H1 (cell line): Measurements from ENCODE around the gene C1GALT1. TPM values are rescaled to one million over a fixed set of nuclear protein-coding genes. Genes with fewer than 3 reads are reported as not detected.
"Not testable (repeated sequence)": the region's sequence is repeated elsewhere in the genome, so short reads cannot be mapped to it uniquely, and the experiment has no call there.

Experiments used
- CTCF ChIA-PET: fragments of 300-600 bp; sonication (Branson Sonifier 250); formaldehyde crosslinking; loops from one replicate; lab custom pipeline; 2021; ENCODE audit not compliant: partially characterized antibody; lab: Charles Lee
- POLR2A ChIA-PET: fragments of 300-600 bp; sonication (Branson Sonifier 250); formaldehyde crosslinking; loops from one replicate; lab custom pipeline; 2021; ENCODE audit warnings: inconsistent platforms; ENCODE audit not compliant: partially characterized antibody; lab: Charles Lee
- DNase-seq, 2 experiments: peaks; one replicate each; pipeline versions ENCODE4 v3.0.0 to v3.0.0-alpha.2; 2010 to 2022; ENCODE audit warnings: low spot score in 2 of 2, low read depth in 1 of 2, mixed read lengths in 1 of 2
- FAIRE-seq: peaks from 2 replicates; lab custom pipeline; 2011; peaks lifted over from hg19 to GRCh38; lab: Jason Lieb, UNC
- H2AFZ ChIP-seq: 2 replicates; pipeline ENCODE4 v1.8.1; 2012; ENCODE audit warnings: low read length, inconsistent platforms
- H2AK5ac ChIP-seq: 2 replicates; pipeline ENCODE4 v1.6.1; 2013; ENCODE audit warnings: low read depth, low read length
- H2BK120ac ChIP-seq: replicated peaks from 2 replicates; pipeline ENCODE3; 2013; ENCODE audit warnings: low read depth, low read length, inconsistent platforms
- H2BK12ac ChIP-seq: 2 replicates; pipeline ENCODE4 v1.6.1; 2013; ENCODE audit warnings: low read depth, low read length
- H2BK15ac ChIP-seq: 2 replicates; pipeline ENCODE4 v1.6.1; 2013; ENCODE audit warnings: low read length
- H2BK20ac ChIP-seq: 2 replicates; pipeline ENCODE4 v1.6.1; 2013; ENCODE audit warnings: low read length
- H2BK5ac ChIP-seq: 2 replicates; pipeline ENCODE4 v1.6.1; 2013; ENCODE audit warnings: low read depth, low read length
- H3K14ac ChIP-seq: 2 replicates; pipeline ENCODE4 v1.6.1; 2013; ENCODE audit warnings: inconsistent platforms; ENCODE audit not compliant: insufficient read length
- H3K18ac ChIP-seq: 2 replicates; pipeline ENCODE4 v1.6.1; 2013; ENCODE audit warnings: low read length; ENCODE audit errors: extremely low read depth
- H3K23ac ChIP-seq: 2 replicates; pipeline ENCODE4 v1.6.1; 2013; ENCODE audit warnings: inconsistent platforms; ENCODE audit not compliant: insufficient read length
- H3K23me2 ChIP-seq: 2 replicates; pipeline ENCODE4 v1.6.1; 2013; ENCODE audit warnings: low read depth, low read length
- H3K27ac ChIP-seq: 2 replicates; pipeline ENCODE4 v1.6.1; 2011; ENCODE audit warnings: low read depth, low read length, inconsistent platforms
- H3K27me3 ChIP-seq, 4 experiments: replicated peaks in 1 of 4; 1 replicate in 1 of 4; 2 replicates in 3 of 4; pipeline versions ENCODE4 v1.6.1 to v1.8.1; 2011 to 2013; ENCODE audit warnings: low read length in 3 of 4, mild to moderate bottlenecking in 3 of 4, inconsistent platforms in 2 of 4, mixed read lengths in 2 of 4, moderate library complexity in 1 of 4; ENCODE audit not compliant: control insufficient read depth in 3 of 4, insufficient read depth in 3 of 4; ENCODE audit errors: extremely low read depth in 1 of 4
- H3K36me3 ChIP-seq, 4 experiments: 2 replicates each; pipeline versions ENCODE4 v1.6.1 to v1.8.1; 2011 to 2013; ENCODE audit warnings: mild to moderate bottlenecking in 4 of 4, low read length in 3 of 4, moderate library complexity in 2 of 4, control low read depth in 1 of 4, inconsistent platforms in 1 of 4; ENCODE audit not compliant: insufficient read depth in 4 of 4, control insufficient read depth in 2 of 4
- H3K4ac ChIP-seq: replicated peaks from 2 replicates; pipeline ENCODE3; 2013; ENCODE audit warnings: low read length, low read depth, mixed read lengths, inconsistent platforms; ENCODE audit not compliant: insufficient read length
- H3K4me1 ChIP-seq, 4 experiments: replicated peaks in 1 of 4; 1 replicate in 1 of 4; 2 replicates in 3 of 4; pipeline versions ENCODE4 v1.6.1 to v1.8.1; 2011 to 2013; ENCODE audit warnings: low read length in 3 of 4, inconsistent platforms in 2 of 4, mixed read lengths in 1 of 4; ENCODE audit not compliant: insufficient read depth in 4 of 4, control insufficient read depth in 3 of 4
- H3K4me2 ChIP-seq, 2 experiments: 2 replicates each; pipeline versions ENCODE4 v1.6.1 to v1.8.1; 2011 to 2013; ENCODE audit warnings: low read depth in 2 of 2, low read length in 2 of 2, control low read depth in 1 of 2, inconsistent platforms in 1 of 2, mild to moderate bottlenecking in 1 of 2; ENCODE audit not compliant: insufficient read depth in 1 of 2
- H3K4me3 ChIP-seq, 4 experiments: fragments of 200-600, 300-600 bp in 1 of 4; sonication (generic), shearing (Covaris generic), sonication (Bioruptor Twin) in 1 of 4; 2 replicates each; pipeline versions ENCODE4 v1.5.1 to v1.8.1; 2011 to 2016; ENCODE audit warnings: low read length in 4 of 4, low read depth in 3 of 4, control low read depth in 2 of 4, inconsistent platforms in 2 of 4, mild to moderate bottlenecking in 2 of 4, mixed read lengths in 1 of 4, moderate library complexity in 1 of 4; ENCODE audit not compliant: insufficient read depth in 2 of 4; ENCODE audit errors: extremely low read depth in 1 of 4
- H3K56ac ChIP-seq: replicated peaks from 2 replicates; pipeline ENCODE3; 2013; ENCODE audit warnings: low read depth, mild to moderate bottlenecking, mixed read lengths, low read length, inconsistent platforms; ENCODE audit not compliant: insufficient read length
- H3K79me1 ChIP-seq: 2 replicates; pipeline ENCODE4 v1.6.1; 2013; ENCODE audit warnings: low read depth, low read length, control low read depth
- H3K79me2 ChIP-seq, 2 experiments: 2 replicates each; pipeline versions ENCODE4 v1.6.1 to v1.8.1; 2012 to 2013; ENCODE audit warnings: low read length in 2 of 2, mild to moderate bottlenecking in 2 of 2, inconsistent platforms in 1 of 2; ENCODE audit not compliant: insufficient read depth in 2 of 2, control insufficient read depth in 1 of 2
- H3K9ac ChIP-seq, 4 experiments: replicated peaks in 1 of 4; 1 replicate in 1 of 4; 2 replicates in 3 of 4; pipeline versions ENCODE4 v1.6.1 to v1.8.1; 2011 to 2013; ENCODE audit warnings: low read depth in 3 of 4, low read length in 3 of 4, control low read depth in 2 of 4, mild to moderate bottlenecking in 2 of 4, moderate library complexity in 2 of 4, inconsistent platforms in 1 of 4; ENCODE audit errors: extremely low read depth in 1 of 4
- H3K9me3 ChIP-seq, 2 experiments: 2 replicates each; pipeline versions ENCODE4 v1.6.1 to v1.8.1; 2012 to 2013; ENCODE audit warnings: mild to moderate bottlenecking in 2 of 2, moderate library complexity in 2 of 2, control low read depth in 1 of 2, inconsistent platforms in 1 of 2, low read depth in 1 of 2, low read length in 1 of 2, mixed read lengths in 1 of 2; ENCODE audit not compliant: insufficient read depth in 2 of 2
- H4K20me1 ChIP-seq, 2 experiments: replicated peaks in 1 of 2; 2 replicates each; pipeline versions ENCODE3 to v1.8.1; 2011 to 2013; ENCODE audit warnings: inconsistent platforms in 2 of 2, low read length in 2 of 2, mild to moderate bottlenecking in 1 of 2; ENCODE audit not compliant: insufficient read depth in 2 of 2, control insufficient read depth in 1 of 2
- H4K5ac ChIP-seq: 2 replicates; pipeline ENCODE4 v1.6.1; 2013; ENCODE audit warnings: low read length, low read depth, mixed read lengths, inconsistent platforms; ENCODE audit not compliant: insufficient read length
- H4K8ac ChIP-seq: 2 replicates; pipeline ENCODE4 v1.8.0; 2013; ENCODE audit warnings: mild to moderate bottlenecking, moderate library complexity, low read length, inconsistent platforms; ENCODE audit not compliant: insufficient read depth; ENCODE audit errors: extremely low read depth
- H4K91ac ChIP-seq: replicated peaks from 2 replicates; pipeline ENCODE3; 2013; ENCODE audit warnings: low read length, mixed read lengths, inconsistent platforms; ENCODE audit not compliant: insufficient read length
- WGBS, 2 experiments: shearing (Covaris generic) in 1 of 2; methylation state at CpG; one replicate each; pipeline versions ENCODE4 v1.1.6 to v1.1.7; 2013 to 2015; ENCODE audit warnings: low lambda C conversion rate in 2 of 2, mixed read lengths in 2 of 2, inconsistent platforms in 1 of 2, low coverage in 1 of 2, missing lambda C conversion rate in 1 of 2; ENCODE audit not compliant: insufficient replicate concordance in 2 of 2, insufficient coverage in 1 of 2, insufficient read length in 1 of 2; ENCODE audit errors: extremely low coverage in 1 of 2, missing lambda C conversion rate in 1 of 2; 5-methylcytosine and 5-hydroxymethylcytosine counted together
- polyA plus RNA-seq, 7 experiments: library from polyadenylated mRNA; depleted of rRNA in 3 of 7; stranded (reverse) in 5 of 7; unstranded in 2 of 7; fragments of >200 nt in 5 of 7; fragments of 200-250 nt in 2 of 7; gene quantifications; 1 replicate in 5 of 7; 2 replicates in 1 of 7; 4 replicates in 1 of 7; pipeline versions ENCODE4 v1.2.1 to v1.2.3, GENCODE V29; 2011 to 2013; ENCODE audit warnings: missing spikeins in 2 of 7, mixed read lengths in 2 of 7
- total RNA-seq: library from RNA; stranded (reverse); fragmentation: NEBNext Ultra II Directional; extraction: Animal tissue kit (Norgen Biotek cat#: 25700); gene quantifications from 2 replicates; pipeline ENCODE4 v1.2.1, GENCODE V29; 2021

Gene C1GALT1
- total and polyA plus RNA-seq, 2 of the 8 experiments (the other 6 are each of a cell fraction or from before 2014, with no cell fraction given): 18.7 to 94.2 TPM

DNA sequence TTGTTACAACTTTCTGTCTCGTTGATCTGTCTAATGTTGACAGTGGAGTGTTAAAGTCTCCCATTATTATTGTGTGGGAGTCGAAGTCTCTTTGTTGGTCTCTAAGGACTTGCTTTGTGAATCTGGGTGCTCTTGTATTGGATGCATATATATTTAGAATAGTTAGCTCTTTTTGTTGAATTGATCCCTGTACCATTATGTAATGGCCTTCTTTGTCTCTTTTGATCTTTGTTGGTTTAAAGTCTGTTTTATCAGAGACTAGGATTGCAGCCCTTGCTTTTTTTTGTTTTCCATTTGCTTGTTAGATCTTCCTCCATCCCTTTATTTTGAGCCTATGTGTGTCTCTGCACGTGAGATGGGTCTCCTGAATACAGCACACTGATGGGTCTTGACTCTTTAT lies 17.2 kb downstream of the C1GALT1 start:
- H4K20me1 ChIP-seq, H3K79me1 ChIP-seq, H3K9ac ChIP-seq, H3K27ac ChIP-seq, H3K23me2 ChIP-seq, H2AK5ac ChIP-seq, H3K27me3 ChIP-seq, H3K9me3 ChIP-seq, H2BK15ac ChIP-seq, H3K56ac ChIP-seq, H4K8ac ChIP-seq, H3K23ac ChIP-seq, H3K18ac ChIP-seq, FAIRE-seq, H3K4me3 ChIP-seq, H2BK20ac ChIP-seq, H2BK12ac ChIP-seq, H4K5ac ChIP-seq, H3K14ac ChIP-seq, H2BK120ac ChIP-seq, H3K36me3 ChIP-seq, H4K91ac ChIP-seq, H2AFZ ChIP-seq, H3K4me2 ChIP-seq, H3K4ac ChIP-seq, H2BK5ac ChIP-seq, DNase-seq: not testable (repeated sequence)
- CTCF ChIA-PET: interaction anchor here (1.5 kb wide), 1 partner anchor 12 kb away, joined by 4 read pairs; no protein-coding TSS in a partner anchor
- POLR2A ChIA-PET: interaction anchor here (1.4 to 2.3 kb wide), 2 partner anchors 11 to 18 kb away, joined by 3 to 8 read pairs; partner anchors contain the start of gene C1GALT1
- WGBS, 2 experiments: 81% methylated on average over 3 of the region's 3 CpGs; no CpG with 5 or more reads in 1 of the 2 experiments
- Histone ChIP-seq H3K79me2 (peaks cover 15 to 94% of the 10 kb centered on the region in 2 experiments; a peak in 3 of 4 replicates), H3K4me1 (peaks cover 4 to 23% (median 8%) of the 10 kb centered on the region in 4 experiments)

DNA sequence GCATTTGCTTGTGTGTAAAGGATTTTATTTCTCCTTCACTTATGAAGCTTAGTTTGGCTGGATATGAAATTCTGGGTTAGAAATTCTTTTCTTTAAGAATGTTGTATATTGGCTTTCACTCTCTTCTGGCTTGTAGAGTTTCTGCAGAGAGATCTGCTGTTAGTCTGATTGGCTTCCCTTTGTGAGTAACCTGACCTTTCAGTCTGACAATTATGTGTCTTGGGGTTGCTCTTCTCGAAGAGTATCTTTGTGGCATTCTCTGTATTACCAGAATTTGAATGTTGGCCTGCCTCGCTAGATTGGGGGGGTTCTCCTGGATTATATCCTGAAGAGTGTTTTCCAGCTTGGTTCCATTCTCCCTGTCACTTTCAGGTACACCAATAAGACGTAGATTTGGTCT lies 17.9 kb downstream of the C1GALT1 start:
- not testable (repeated sequence) for H4K20me1 ChIP-seq, H2BK15ac ChIP-seq, H3K4me3 ChIP-seq, H3K36me3 ChIP-seq, H4K91ac ChIP-seq, H3K23ac ChIP-seq, H2AK5ac ChIP-seq, DNase-seq, H3K4me2 ChIP-seq, H3K9ac ChIP-seq, H4K5ac ChIP-seq, H3K27me3 ChIP-seq, H4K8ac ChIP-seq, H3K56ac ChIP-seq, H3K4ac ChIP-seq, H2BK120ac ChIP-seq, H2AFZ ChIP-seq, H3K18ac ChIP-seq, H3K79me1 ChIP-seq, FAIRE-seq, H2BK12ac ChIP-seq, H3K23me2 ChIP-seq, H3K27ac ChIP-seq, H2BK20ac ChIP-seq, H2BK5ac ChIP-seq, H3K9me3 ChIP-seq, H3K14ac ChIP-seq
- WGBS, 2 experiments: 80% methylated on average over 3 of the region's 3 CpGs; no CpG with 5 or more reads in 1 of the 2 experiments
- peaks cover 22 to 94% of the 10 kb centered on the region in 2 experiments; a peak in 3 of 4 replicates for H3K79me2 ChIP-seq
- H3K4me1 ChIP-seq: peaks cover 4 to 27% (median 7%) of the 10 kb centered on the region in 4 experiments
- CTCF ChIA-PET: interaction anchor here (1.5 to 1.7 kb wide), 2 partner anchors 12 to 16 kb away, joined by 4 read pairs; no protein-coding TSS in a partner anchor
- POLR2A ChIA-PET: interaction anchor here (1.2 to 2.3 kb wide), 4 partner anchors 10 to 152 kb away, joined by 3 to 13 read pairs (median 9); partner anchors contain the start of gene C1GALT1
